22Rv1 (cell line): ENCODE data around the gene CDC42BPB.
"Not testable (repeated sequence)": the region's sequence is repeated elsewhere in the genome, so short reads cannot be mapped to it uniquely, and the experiment has no call there.

ENCODE experiments used
- ZFX ChIP-seq: fragments of 450-650 bp; IDR thresholded peaks from 2 replicates; pipeline ENCODE4 v1.6.1; 2017; ENCODE audit warnings: antibody characterized with exemption, borderline replicate concordance
- TF ChIP-seq, protein P1 (sequence below): fragments of 450-650 bp; IDR thresholded peaks from 2 replicates; pipeline ENCODE4 v1.5.1; 2017; ENCODE audit warnings: mild to moderate bottlenecking

GRCh38 chr14:103047453-103047852 lies 9.9 kb downstream of the CDC42BPB start:
- TF ChIP-seq, protein P1, sequence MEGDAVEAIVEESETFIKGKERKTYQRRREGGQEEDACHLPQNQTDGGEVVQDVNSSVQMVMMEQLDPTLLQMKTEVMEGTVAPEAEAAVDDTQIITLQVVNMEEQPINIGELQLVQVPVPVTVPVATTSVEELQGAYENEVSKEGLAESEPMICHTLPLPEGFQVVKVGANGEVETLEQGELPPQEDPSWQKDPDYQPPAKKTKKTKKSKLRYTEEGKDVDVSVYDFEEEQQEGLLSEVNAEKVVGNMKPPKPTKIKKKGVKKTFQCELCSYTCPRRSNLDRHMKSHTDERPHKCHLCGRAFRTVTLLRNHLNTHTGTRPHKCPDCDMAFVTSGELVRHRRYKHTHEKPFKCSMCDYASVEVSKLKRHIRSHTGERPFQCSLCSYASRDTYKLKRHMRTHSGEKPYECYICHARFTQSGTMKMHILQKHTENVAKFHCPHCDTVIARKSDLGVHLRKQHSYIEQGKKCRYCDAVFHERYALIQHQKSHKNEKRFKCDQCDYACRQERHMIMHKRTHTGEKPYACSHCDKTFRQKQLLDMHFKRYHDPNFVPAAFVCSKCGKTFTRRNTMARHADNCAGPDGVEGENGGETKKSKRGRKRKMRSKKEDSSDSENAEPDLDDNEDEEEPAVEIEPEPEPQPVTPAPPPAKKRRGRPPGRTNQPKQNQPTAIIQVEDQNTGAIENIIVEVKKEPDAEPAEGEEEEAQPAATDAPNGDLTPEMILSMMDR, result not testable (repeated sequence)
- not testable (repeated sequence) for TF ChIP-seq ZFX
